ENCODE results near the gene MEOX1.
"Not testable (repeated sequence)": the region's sequence is repeated elsewhere in the genome, so short reads cannot be mapped to it uniquely, and the experiment has no call there.

The MEOX1 gene

DNA sequence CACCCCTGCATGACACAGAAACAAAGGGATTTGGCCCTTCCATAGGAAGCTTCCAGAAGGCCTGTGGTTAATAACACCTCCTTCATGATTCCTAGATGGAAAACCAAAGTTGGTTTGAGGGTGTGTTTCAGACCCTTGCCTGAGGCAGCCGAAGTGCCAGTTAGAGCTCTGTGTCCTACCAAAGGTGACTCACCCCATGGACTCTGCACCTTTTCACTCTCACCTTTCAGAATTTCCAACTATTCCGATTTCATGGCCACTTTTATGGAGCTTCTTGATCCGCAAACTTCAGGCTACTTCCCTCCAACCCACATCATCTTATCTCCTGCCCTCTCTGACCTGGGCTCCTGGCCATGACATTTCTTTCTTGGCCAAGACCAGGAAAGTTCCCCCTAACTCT, 49.2 kb downstream of the MEOX1 start:
- no peak for TF ChIP-seq Cebpa-rat (IDR thresholded peaks at IDR 0.05)
- Histone ChIP-seq H3K36me3 (no peaks in the 10 kb centered on the region), H3K9ac (no peak overlapping the region), H3K27ac (no peak overlapping the region), H3K27me3 (no peaks in the 10 kb centered on the region), H4K20me1 (no peaks in the 10 kb centered on the region), H3K9me3 (replicated peaks in 1 of 11) (peaks cover 20 to 40% (median 29%) of the 10 kb centered on the region in 11 experiments), H3K4me1 (peaks cover 0 to 17% (median 0%) of the 10 kb centered on the region in 10 experiments; a peak in 3 of 20 replicates), H3K4me2 (no peak overlapping the region), H3K4me3 (no peak overlapping the region)

DNA sequence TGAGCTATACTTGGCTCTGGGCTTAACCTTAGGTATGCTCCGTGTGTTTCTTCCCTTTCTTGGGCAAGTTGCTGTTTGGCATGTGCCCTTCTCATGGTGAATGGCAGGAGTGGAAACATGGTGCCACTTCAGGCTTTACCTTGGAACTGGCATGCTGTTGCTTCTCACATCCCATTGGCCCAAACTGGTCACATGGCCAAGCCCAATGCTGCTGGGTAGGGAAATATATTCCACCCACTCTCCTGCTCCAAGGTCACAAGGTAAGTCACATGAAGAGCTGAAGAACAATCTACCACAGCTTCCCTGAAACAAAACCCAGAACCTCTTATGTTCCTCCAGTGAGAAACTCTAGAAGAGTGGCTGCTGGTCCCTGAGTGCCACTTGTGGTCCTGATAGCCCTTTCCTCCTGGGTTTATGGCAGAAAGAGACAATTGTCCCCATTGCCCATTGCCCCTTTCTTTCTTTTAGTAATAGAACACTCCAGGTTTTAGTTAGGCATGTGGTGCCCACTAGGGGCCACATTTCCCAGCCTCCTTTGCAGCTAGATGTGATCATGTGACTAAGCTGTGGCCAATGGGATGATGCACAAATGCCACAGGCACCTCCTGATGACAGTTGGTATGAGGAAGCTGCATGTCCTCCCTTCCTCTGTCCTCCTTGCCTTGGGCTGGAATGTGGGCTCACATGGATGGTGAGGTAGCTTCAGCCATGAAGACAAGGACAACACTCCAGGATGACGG, 50.3 kb downstream of the MEOX1 start:
- Histone ChIP-seq H3K36me3 (no peaks in the 10 kb centered on the region), H3K9ac (no peak overlapping the region), H3K4me3 (no peak overlapping the region), H3K27me3 (no peaks in the 10 kb centered on the region), H3K4me1 (peaks cover 0 to 23% (median 5%) of the 10 kb centered on the region in 10 experiments; a peak in 8 of 20 replicates), H3K27ac (no peak overlapping the region), H4K20me1 (no peaks in the 10 kb centered on the region), H3K9me3 (replicated peaks in 1 of 11) (peaks cover 20 to 40% (median 29%) of the 10 kb centered on the region in 11 experiments), H3K4me2 (no peak overlapping the region)
- TF ChIP-seq Cebpa-rat (IDR thresholded peaks at IDR 0.05), result no peak

DNA sequence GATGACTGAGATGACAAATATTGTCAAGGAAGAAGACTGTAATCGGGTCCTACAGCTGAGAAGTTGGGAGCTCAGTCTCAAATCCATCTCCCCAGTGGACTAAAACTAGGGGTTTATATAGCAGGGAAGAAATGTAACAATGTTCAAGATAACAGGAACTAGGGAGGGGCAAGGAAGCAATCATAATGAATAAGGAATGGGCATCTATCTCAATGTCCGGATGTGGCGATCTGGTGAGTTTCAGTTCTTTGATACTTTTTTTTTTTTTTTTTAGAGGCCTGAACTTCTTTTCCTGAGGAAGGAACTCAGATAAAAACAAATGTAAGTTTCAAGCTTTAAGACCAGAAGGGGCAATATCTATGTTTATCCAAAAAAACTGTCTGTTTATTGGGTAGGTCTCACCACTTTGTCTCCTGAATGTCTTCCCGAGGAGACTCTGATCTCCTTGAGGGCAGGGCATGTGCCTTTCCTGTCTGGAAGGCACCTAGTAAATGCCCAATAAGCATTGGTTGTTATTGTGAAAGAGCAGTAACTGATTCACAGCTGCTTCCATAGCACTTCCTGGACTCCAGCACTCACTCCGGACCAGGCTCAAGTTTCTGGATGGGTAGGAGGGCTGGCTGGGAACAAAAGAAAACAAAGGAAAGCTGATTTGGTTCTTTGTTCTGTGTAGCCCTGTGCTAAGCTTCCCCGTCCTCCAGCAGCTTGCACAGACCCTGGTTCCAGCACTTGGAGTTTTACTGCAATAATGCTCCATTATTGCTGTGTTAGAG, 51.9 kb downstream of the MEOX1 start:
- no peaks in the 10 kb centered on the region for H3K27me3 ChIP-seq

DNA sequence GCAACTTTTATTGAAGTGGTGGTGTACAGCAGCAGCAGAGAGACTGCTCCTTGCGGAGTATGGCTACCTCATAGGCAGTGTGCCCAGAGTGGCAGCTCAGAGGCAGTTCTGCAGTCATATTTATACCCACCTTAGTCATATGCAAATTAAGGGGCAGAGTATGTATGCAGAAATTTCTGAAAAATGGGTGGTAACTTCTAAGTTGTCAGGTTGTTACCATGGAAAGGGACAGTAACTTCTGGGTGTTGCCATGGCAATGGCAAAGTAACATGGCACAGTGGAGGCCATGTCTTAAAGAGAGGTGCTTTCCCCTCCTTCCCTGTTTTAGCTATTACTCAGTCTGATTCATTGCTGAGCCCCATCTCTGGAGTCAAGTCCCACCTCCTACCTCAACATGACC, 53.4 kb downstream of the MEOX1 start:
- Histone ChIP-seq H3K9ac (no peak overlapping the region), H3K4me1 (peaks cover 0 to 33% (median 18%) of the 10 kb centered on the region in 10 experiments; a peak in 15 of 20 replicates), H3K9me3 (replicated peaks in 1 of 11) (peaks cover 20 to 40% (median 29%) of the 10 kb centered on the region in 11 experiments), H4K20me1 (no peaks in the 10 kb centered on the region), H3K4me3 (no peak overlapping the region), H3K4me2 (no peak overlapping the region), H3K27ac (peak overlapping the region in 1 of 11 experiments; percentile 17; a peak in 1 of 22 replicates), H3K36me3 (no peaks in the 10 kb centered on the region), H3K27me3 (no peaks in the 10 kb centered on the region)
- no peak for TF ChIP-seq Cebpa-rat (IDR thresholded peaks at IDR 0.05)

More for the DNA sequence above, 51.9 kb downstream of the MEOX1 start:
- H3K9me3 ChIP-seq (replicated peaks in 1 of 11), result peaks cover 20 to 40% (median 29%) of the 10 kb centered on the region in 11 experiments
- no peak for TF ChIP-seq Cebpa-rat (IDR thresholded peaks at IDR 0.05)
- no peaks in the 10 kb centered on the region for H4K20me1 ChIP-seq
- H3K4me3 ChIP-seq, result peak overlapping the region in 1 of 10 experiments; percentile 10; a peak in 1 of 20 replicates
- no peaks in the 10 kb centered on the region for H3K36me3 ChIP-seq
- peak overlapping the region in 3 of 11 experiments; percentile 8 to 20 (median 18); a peak in 3 of 22 replicates for H3K4me2 ChIP-seq
- H3K27ac ChIP-seq, result peak overlapping the region in 2 of 11 experiments; percentile 12 to 17; a peak in 2 of 22 replicates
- no peak overlapping the region for H3K9ac ChIP-seq
- H3K4me1 ChIP-seq, result peaks cover 0 to 19% (median 10%) of the 10 kb centered on the region in 10 experiments; a peak in 15 of 20 replicates

DNA sequence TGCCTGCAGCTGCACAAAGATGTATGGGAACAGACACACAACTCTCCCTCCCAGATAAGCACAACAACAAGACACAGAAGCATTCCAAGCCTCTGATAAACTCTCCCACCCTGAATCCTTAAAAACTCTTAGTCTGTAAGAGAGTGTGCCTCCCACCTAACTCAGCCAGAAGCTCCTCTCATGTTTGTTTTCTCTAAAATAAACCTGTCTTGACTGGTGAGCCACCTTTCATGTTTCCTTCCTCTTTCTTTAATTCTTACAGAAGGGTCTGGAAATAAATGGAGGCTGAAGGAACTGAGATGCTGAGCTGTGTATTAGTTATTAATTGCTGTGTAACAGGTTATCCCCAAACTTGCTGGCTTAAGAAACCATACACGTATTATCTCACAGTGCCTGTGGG, 57.2 kb downstream of the MEOX1 start:
- H4K20me1 ChIP-seq, result no peaks in the 10 kb centered on the region
- no peaks in the 10 kb centered on the region for H3K27me3 ChIP-seq
- no peak overlapping the region for H3K27ac ChIP-seq
- H3K4me1 ChIP-seq, result peaks cover 8 to 44% (median 21%) of the 10 kb centered on the region in 10 experiments; a peak in 18 of 20 replicates
- no peak for TF ChIP-seq Cebpa-rat (IDR thresholded peaks at IDR 0.05)
- no peak overlapping the region for H3K4me3 ChIP-seq
- peak overlapping the region in 7 of 11 experiments; percentile 2 to 35 (median 29); a peak in 8 of 22 replicates for H3K4me2 ChIP-seq
- H3K9me3 ChIP-seq (replicated peaks in 1 of 11), result peaks cover 0 to 13% (median 6%) of the 10 kb centered on the region in 11 experiments; a peak in 13 of 22 replicates
- no peaks in the 10 kb centered on the region for H3K36me3 ChIP-seq
- no peak overlapping the region for H3K9ac ChIP-seq

- no peaks in the 10 kb centered on the region for H4K20me1 ChIP-seq
- H3K4me2 ChIP-seq, result peak overlapping the region in 2 of 11 experiments; percentile 29 to 35; a peak in 1 of 22 replicates
- H3K4me3 ChIP-seq, result no peak overlapping the region
- H3K27ac ChIP-seq, result no peak overlapping the region
- peaks cover 0 to 1% (median 0%) of the 10 kb centered on the region in 11 experiments; a peak in 1 of 22 replicates for H3K9me3 ChIP-seq (replicated peaks in 1 of 11)
- H3K4me1 ChIP-seq, result peaks cover 9 to 47% (median 21%) of the 10 kb centered on the region in 10 experiments; a peak in 18 of 20 replicates
- no peaks in the 10 kb centered on the region for H3K27me3 ChIP-seq
- no peak for TF ChIP-seq Cebpa-rat (IDR thresholded peaks at IDR 0.05)
- H3K36me3 ChIP-seq, result no peaks in the 10 kb centered on the region
- H3K9ac ChIP-seq, result no peak overlapping the region
Observed at GRCh38 chr17:43603321-43603720, 58.4 kb downstream of the MEOX1 start.

DNA sequence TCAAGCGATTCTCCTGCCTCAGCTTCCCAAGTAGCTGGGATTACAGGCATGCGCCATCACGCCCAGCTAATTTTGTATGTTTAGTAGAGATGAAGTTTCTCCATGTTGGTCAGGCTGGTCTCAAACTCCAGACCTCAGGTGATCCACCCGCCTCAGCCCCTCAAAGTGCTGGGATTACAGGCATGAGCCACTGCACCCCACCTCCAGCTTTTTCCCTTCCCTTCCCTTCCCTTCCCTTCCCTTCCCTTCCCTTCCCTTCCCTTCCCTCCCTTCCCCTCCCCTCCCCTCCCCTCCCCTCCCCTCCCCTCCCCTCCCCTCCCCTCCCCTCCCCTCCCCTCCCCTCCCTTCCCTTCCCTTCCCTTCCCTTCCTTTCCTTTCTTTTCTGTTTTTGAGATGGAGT, 59.2 kb downstream of the MEOX1 start:
- peaks cover 9 to 47% (median 21%) of the 10 kb centered on the region in 10 experiments; a peak in 18 of 20 replicates for H3K4me1 ChIP-seq
- H4K20me1 ChIP-seq; H3K9ac ChIP-seq; H3K9me3 ChIP-seq (replicated peaks in 1 of 11); H3K27me3 ChIP-seq; H3K27ac ChIP-seq; H3K4me3 ChIP-seq; H3K36me3 ChIP-seq; H3K4me2 ChIP-seq: not testable (repeated sequence)

DNA sequence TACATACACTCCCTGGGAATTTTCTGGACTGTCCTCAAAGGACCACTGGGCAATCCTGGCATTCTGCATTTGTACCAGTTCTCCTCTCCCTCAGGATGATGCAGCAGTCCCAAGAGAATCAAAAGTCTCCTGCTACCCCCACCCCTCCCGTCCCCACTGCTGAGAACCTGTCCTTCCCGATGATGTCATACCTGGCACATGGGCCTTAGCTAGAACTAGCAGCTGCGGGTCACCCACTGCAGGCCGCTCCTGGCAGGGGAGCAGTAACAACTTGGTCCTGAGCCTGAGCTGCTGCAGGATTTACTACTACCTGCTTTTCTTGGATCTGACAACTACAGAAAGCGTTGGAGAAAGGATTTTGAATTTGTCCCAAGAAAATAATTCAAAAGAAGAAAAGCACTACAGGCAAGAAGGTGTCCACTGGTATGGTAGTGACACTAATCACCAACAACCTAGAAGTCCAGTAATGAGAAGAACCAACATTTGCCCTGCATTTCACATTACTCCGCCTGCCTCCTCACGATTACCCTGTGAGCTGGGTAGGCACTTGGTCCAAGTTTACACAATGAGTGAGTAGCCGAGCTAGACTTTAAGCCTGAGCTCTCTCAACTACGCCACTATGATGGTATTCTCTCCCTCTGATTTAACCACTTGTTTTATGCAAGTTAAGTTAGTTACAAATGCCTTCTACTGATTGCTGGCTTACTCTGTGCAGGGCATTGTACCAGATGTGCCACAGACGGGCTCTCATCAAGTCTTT, 60.3 kb downstream of the MEOX1 start:
- no peak overlapping the region for H3K4me3 ChIP-seq
- H3K4me2 ChIP-seq, result 0 out of 22 replicates have a peak overlapping the region, but pooled peaks of 1 of the 11 experiments have one; percentile 36
- H3K9me3 ChIP-seq (replicated peaks in 1 of 11), result no peaks in the 10 kb centered on the region
- no peak for TF ChIP-seq Cebpa-rat (IDR thresholded peaks at IDR 0.05)
- H3K27ac ChIP-seq, result no peak overlapping the region
- peaks cover 9 to 41% (median 19%) of the 10 kb centered on the region in 10 experiments; a peak in 18 of 20 replicates for H3K4me1 ChIP-seq
- H4K20me1 ChIP-seq, result no peaks in the 10 kb centered on the region
- H3K36me3 ChIP-seq, result no peaks in the 10 kb centered on the region
- no peaks in the 10 kb centered on the region for H3K27me3 ChIP-seq
- H3K9ac ChIP-seq, result no peak overlapping the region
